ENCODE data around the gene SRSF11. TPM values are rescaled to one million over a fixed set of nuclear protein-coding genes. Genes with fewer than 3 reads are reported as not detected.

The SRSF11 gene
- polyA plus RNA-seq, 1 donor (not counting 4 experiments of a cell fraction or from before 2014, with no cell fraction given): 234 TPM

GRCh38 chr1:70222716-70223235 lies 1.6 kb downstream of the SRSF11 start:
- DNase-seq (ENCODE audit: low read depth, low spot score): no peak
- TF ChIP-seq EZH2 (IDR thresholded peaks at IDR 0.05; ENCODE audit: low read length): no peak
- TF ChIP-seq, protein P1, sequence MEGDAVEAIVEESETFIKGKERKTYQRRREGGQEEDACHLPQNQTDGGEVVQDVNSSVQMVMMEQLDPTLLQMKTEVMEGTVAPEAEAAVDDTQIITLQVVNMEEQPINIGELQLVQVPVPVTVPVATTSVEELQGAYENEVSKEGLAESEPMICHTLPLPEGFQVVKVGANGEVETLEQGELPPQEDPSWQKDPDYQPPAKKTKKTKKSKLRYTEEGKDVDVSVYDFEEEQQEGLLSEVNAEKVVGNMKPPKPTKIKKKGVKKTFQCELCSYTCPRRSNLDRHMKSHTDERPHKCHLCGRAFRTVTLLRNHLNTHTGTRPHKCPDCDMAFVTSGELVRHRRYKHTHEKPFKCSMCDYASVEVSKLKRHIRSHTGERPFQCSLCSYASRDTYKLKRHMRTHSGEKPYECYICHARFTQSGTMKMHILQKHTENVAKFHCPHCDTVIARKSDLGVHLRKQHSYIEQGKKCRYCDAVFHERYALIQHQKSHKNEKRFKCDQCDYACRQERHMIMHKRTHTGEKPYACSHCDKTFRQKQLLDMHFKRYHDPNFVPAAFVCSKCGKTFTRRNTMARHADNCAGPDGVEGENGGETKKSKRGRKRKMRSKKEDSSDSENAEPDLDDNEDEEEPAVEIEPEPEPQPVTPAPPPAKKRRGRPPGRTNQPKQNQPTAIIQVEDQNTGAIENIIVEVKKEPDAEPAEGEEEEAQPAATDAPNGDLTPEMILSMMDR (optimal IDR thresholded peaks at IDR 0.05 in 1 of 3, IDR thresholded peaks at IDR 0.05 in 1 of 3, conservative IDR thresholded peaks at IDR 0.05 in 1 of 3; ENCODE audit: extremely low read depth in 1 of 3, insufficient read depth in 2 of 3, low read length in 3 of 3): no peak
- H2AFZ ChIP-seq (ENCODE audit: control insufficient read depth, low read length): no peak overlapping the region
- peak overlapping the region; percentile 75 to 99 (median 89) for H3K4me3 ChIP-seq (ENCODE audit: control insufficient read depth in 2 of 3, extremely low read depth in 1 of 3, insufficient read depth in 2 of 3, low read depth in 1 of 3, low read length in 3 of 3)
- peaks cover 91% of the 10 kb centered on the region for H3K79me2 ChIP-seq (ENCODE audit: control insufficient read depth, insufficient read depth, low read length)
- H3K4me2 ChIP-seq (ENCODE audit: control insufficient read depth, extremely low read depth, insufficient read depth, low read depth, low read length): peak overlapping the region; percentile 97
- no peaks in the 10 kb centered on the region for H3K9me3 ChIP-seq (ENCODE audit: control insufficient read depth, low read depth, low read length)
- no peaks in the 10 kb centered on the region for H3K9me1 ChIP-seq (ENCODE audit: control insufficient read depth, extremely low read depth, insufficient read depth, low read length)
- H3K27ac ChIP-seq (ENCODE audit: control insufficient read depth, insufficient read depth, low read length): peak overlapping the region; percentile 96
- FAIRE-seq: no peak
- H3K9ac ChIP-seq (ENCODE audit: control insufficient read depth, extremely low read depth, insufficient read depth, low read length): peak overlapping the region; percentile 98
- peaks cover 8 to 18% of the 10 kb centered on the region in 2 experiments for H3K36me3 ChIP-seq (ENCODE audit: control insufficient read depth in 2 of 2, extremely low read depth in 1 of 2, insufficient read depth in 2 of 2, low read length in 2 of 2)
- dilution Hi-C loops (cut with MboI; ENCODE audit: extremely low pct_ligation_motif_present, low sequenced_read_pairs): no loop called here
- H3K27me3 ChIP-seq (ENCODE audit: control insufficient read depth, extremely low read depth, insufficient read depth, low read length): no peaks in the 10 kb centered on the region
- H4K20me1 ChIP-seq (ENCODE audit: control insufficient read depth, extremely low read depth, insufficient read depth, low read length): peaks cover 6% of the 10 kb centered on the region
- peaks cover 29% of the 10 kb centered on the region for H3K4me1 ChIP-seq (ENCODE audit: control insufficient read depth, extremely low read depth, insufficient read depth, low read length)

GRCh38 chr1:70224954-70225353 lies 3.8 kb downstream of the SRSF11 start:
- DNase-seq (ENCODE audit: low read depth, low spot score) (no peak), FAIRE-seq (no peak)
- dilution Hi-C loops (cut with MboI; ENCODE audit: extremely low pct_ligation_motif_present, low sequenced_read_pairs): no loop called here
- H3K4me3 ChIP-seq (ENCODE audit: control insufficient read depth in 2 of 3, extremely low read depth in 1 of 3, insufficient read depth in 2 of 3, low read depth in 1 of 3, low read length in 3 of 3): no peak overlapping the region
- peaks cover 29% of the 10 kb centered on the region for H3K4me1 ChIP-seq (ENCODE audit: control insufficient read depth, extremely low read depth, insufficient read depth, low read length)
- no peak overlapping the region for H3K9ac ChIP-seq (ENCODE audit: control insufficient read depth, extremely low read depth, insufficient read depth, low read length)
- H4K20me1 ChIP-seq (ENCODE audit: control insufficient read depth, extremely low read depth, insufficient read depth, low read length): peaks cover 6% of the 10 kb centered on the region
- H3K9me3 ChIP-seq (ENCODE audit: control insufficient read depth, low read depth, low read length): no peaks in the 10 kb centered on the region
- peaks cover 7 to 18% of the 10 kb centered on the region in 2 experiments for H3K36me3 ChIP-seq (ENCODE audit: control insufficient read depth in 2 of 2, extremely low read depth in 1 of 2, insufficient read depth in 2 of 2, low read length in 2 of 2)
- peaks cover 81% of the 10 kb centered on the region for H3K79me2 ChIP-seq (ENCODE audit: control insufficient read depth, insufficient read depth, low read length)
- TF ChIP-seq, protein P1 (optimal IDR thresholded peaks at IDR 0.05 in 1 of 3, IDR thresholded peaks at IDR 0.05 in 1 of 3, conservative IDR thresholded peaks at IDR 0.05 in 1 of 3; ENCODE audit: extremely low read depth in 1 of 3, insufficient read depth in 2 of 3, low read length in 3 of 3): no peak
- no peak for TF ChIP-seq EZH2 (IDR thresholded peaks at IDR 0.05; ENCODE audit: low read length)
- H3K27me3 ChIP-seq (ENCODE audit: control insufficient read depth, extremely low read depth, insufficient read depth, low read length): no peaks in the 10 kb centered on the region
- H3K27ac ChIP-seq (ENCODE audit: control insufficient read depth, insufficient read depth, low read length): no peak overlapping the region
- no peaks in the 10 kb centered on the region for H3K9me1 ChIP-seq (ENCODE audit: control insufficient read depth, extremely low read depth, insufficient read depth, low read length)
- no peak overlapping the region for H3K4me2 ChIP-seq (ENCODE audit: control insufficient read depth, extremely low read depth, insufficient read depth, low read depth, low read length)
- no peak overlapping the region for H2AFZ ChIP-seq (ENCODE audit: control insufficient read depth, low read length)

Data from keratinocyte (primary cell).